Mammary epithelial cell (primary cell): ENCODE measurements around the gene ZNF687.

Experiments used
- CTCF ChIP-seq, 2 donors: IDR thresholded peaks in 1 of 2; conservative IDR thresholded peaks in 1 of 2; 2 replicates each; pipeline ENCODE4 v1.5.1; 2011 to 2012; ENCODE audit warnings: inconsistent platforms in 2 of 2, low read length in 2 of 2, mild to moderate bottlenecking in 2 of 2, control low read depth in 1 of 2, low read depth in 1 of 2; ENCODE audit not compliant: insufficient read depth in 1 of 2; ENCODE audit errors: extremely low read depth in 1 of 2
- EZH2 ChIP-seq: IDR thresholded peaks from 2 replicates; pipeline ENCODE4 v1.6.1; 2012; ENCODE audit warnings: low read length, inconsistent platforms, borderline replicate concordance

- TF ChIP-seq CTCF (conservative IDR thresholded peaks at IDR 0.05 in 1 of 2, IDR thresholded peaks at IDR 0.05 in 1 of 2; ENCODE audit: extremely low read depth in 1 of 2, insufficient read depth in 1 of 2, low read depth in 1 of 2, low read length in 2 of 2) (no peak), EZH2 (no peak)
Observed at GRCh38 chr1:151327903-151328674, 46.0 kb downstream of the ZNF687 start.
